Uterus (tissue), 4 donors: ENCODE data around the gene PSMD13. TPM values are rescaled to one million over a fixed set of nuclear protein-coding genes. Genes with fewer than 3 reads are reported as not detected.

Experiments used
- DNase-seq, 2 donors: peaks; one replicate each; pipeline ENCODE4 v3.0.0-alpha.2; 2019 to 2020
- H3K27ac ChIP-seq, 2 donors: fragments of 200-600 bp; sonication (generic); 1 replicate in 1 of 2; 2 replicates in 1 of 2; pipeline ENCODE4 v1.5.1; 2016 to 2018
- H3K27me3 ChIP-seq, 2 donors: fragments of 200-600 bp; sonication (generic); one replicate each; pipeline ENCODE4 v1.5.1; 2018 to 2019; ENCODE audit warnings: control low read depth in 1 of 2
- H3K36me3 ChIP-seq, 2 donors: fragments of 200-600 bp; sonication (generic); one replicate each; pipeline ENCODE4 v1.5.1; 2019; ENCODE audit warnings: control low read depth in 1 of 2
- H3K4me1 ChIP-seq, 2 donors: fragments of 200-600 bp; sonication (generic); one replicate each; pipeline ENCODE4 v1.5.1; 2018 to 2019; ENCODE audit warnings: control low read depth in 1 of 2
- H3K4me3 ChIP-seq, 2 donors: fragments of 200-600 bp; sonication (generic); 1 replicate in 1 of 2; 2 replicates in 1 of 2; pipeline ENCODE4 v1.5.1; 2018 to 2019; ENCODE audit warnings: mild to moderate bottlenecking in 1 of 2
- H3K9me3 ChIP-seq, 2 donors: fragments of 200-600 bp; sonication (generic); one replicate each; pipeline ENCODE4 v1.5.1; 2019; ENCODE audit warnings: control low read depth in 1 of 2
- POLR2A ChIP-seq, 2 donors: fragments of 450-650 bp; IDR thresholded peaks; one replicate each; pipeline ENCODE4 v1.6.1; 2016; ENCODE audit warnings: antibody characterized with exemption in 2 of 2, mild to moderate bottlenecking in 1 of 2, moderate library complexity in 1 of 2
- intact Hi-C: fragments of 100-400 bp; cut with DNase I; formaldehyde crosslinking; loops from one replicate; pipeline ENCODE4 v1.15.1; 2023; ENCODE audit warnings: low total_unique reads
- total RNA-seq, 4 donors: library from RNA; depleted of rRNA in 3 of 4; stranded (reverse); fragments of >200 nt in 3 of 4; gene quantifications; one replicate each; pipeline versions ENCODE4 v1.1.0 to v1.2.4, GENCODE V29; 2014 to 2023
- TF ChIP-seq, protein P1 (sequence below), 4 experiments: fragments of 200-600 bp in 2 of 4; fragments of 450-650 bp in 2 of 4; sonication (generic) in 2 of 4; IDR thresholded peaks; one replicate each; pipeline ENCODE4 v1.5.1; 2016 to 2019; ENCODE audit warnings: antibody characterized with exemption in 4 of 4, mild to moderate bottlenecking in 2 of 4, moderate library complexity in 1 of 4
- donor health status: DM: yes; HTN: yes; CAD: no.

PSMD13 gene
- total RNA-seq, 4 donors from 2014 or later: 17.9 to 94.3 (median 78.2) TPM

GRCh38 chr11:244376-244775 lies 7.6 kb downstream of the PSMD13 start:
- TF ChIP-seq, protein P1, sequence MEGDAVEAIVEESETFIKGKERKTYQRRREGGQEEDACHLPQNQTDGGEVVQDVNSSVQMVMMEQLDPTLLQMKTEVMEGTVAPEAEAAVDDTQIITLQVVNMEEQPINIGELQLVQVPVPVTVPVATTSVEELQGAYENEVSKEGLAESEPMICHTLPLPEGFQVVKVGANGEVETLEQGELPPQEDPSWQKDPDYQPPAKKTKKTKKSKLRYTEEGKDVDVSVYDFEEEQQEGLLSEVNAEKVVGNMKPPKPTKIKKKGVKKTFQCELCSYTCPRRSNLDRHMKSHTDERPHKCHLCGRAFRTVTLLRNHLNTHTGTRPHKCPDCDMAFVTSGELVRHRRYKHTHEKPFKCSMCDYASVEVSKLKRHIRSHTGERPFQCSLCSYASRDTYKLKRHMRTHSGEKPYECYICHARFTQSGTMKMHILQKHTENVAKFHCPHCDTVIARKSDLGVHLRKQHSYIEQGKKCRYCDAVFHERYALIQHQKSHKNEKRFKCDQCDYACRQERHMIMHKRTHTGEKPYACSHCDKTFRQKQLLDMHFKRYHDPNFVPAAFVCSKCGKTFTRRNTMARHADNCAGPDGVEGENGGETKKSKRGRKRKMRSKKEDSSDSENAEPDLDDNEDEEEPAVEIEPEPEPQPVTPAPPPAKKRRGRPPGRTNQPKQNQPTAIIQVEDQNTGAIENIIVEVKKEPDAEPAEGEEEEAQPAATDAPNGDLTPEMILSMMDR (IDR thresholded peaks at IDR 0.05): no peak
- no peak for TF ChIP-seq POLR2A (IDR thresholded peaks at IDR 0.05)
- no peaks in the 10 kb centered on the region for H3K36me3 ChIP-seq
- intact Hi-C loops: no loop called here
- H3K9me3 ChIP-seq: no peaks in the 10 kb centered on the region
- no peaks in the 10 kb centered on the region for H3K4me1 ChIP-seq
- H3K27me3 ChIP-seq: no peaks in the 10 kb centered on the region
- no peak for DNase-seq
- no peak overlapping the region for H3K27ac ChIP-seq
- H3K4me3 ChIP-seq: no peak overlapping the region

GRCh38 chr11:249062-249461 lies 12.3 kb downstream of the PSMD13 start:
- no peak overlapping the region for H3K4me3 ChIP-seq
- TF ChIP-seq, protein P1 (IDR thresholded peaks at IDR 0.05): no peak
- no peak for TF ChIP-seq POLR2A (IDR thresholded peaks at IDR 0.05)
- intact Hi-C loops: no loop called here
- H3K36me3 ChIP-seq: no peaks in the 10 kb centered on the region
- H3K27me3 ChIP-seq: no peaks in the 10 kb centered on the region
- no peaks in the 10 kb centered on the region for H3K9me3 ChIP-seq
- DNase-seq: no peak
- no peaks in the 10 kb centered on the region for H3K4me1 ChIP-seq
- no peak overlapping the region for H3K27ac ChIP-seq

DNA sequence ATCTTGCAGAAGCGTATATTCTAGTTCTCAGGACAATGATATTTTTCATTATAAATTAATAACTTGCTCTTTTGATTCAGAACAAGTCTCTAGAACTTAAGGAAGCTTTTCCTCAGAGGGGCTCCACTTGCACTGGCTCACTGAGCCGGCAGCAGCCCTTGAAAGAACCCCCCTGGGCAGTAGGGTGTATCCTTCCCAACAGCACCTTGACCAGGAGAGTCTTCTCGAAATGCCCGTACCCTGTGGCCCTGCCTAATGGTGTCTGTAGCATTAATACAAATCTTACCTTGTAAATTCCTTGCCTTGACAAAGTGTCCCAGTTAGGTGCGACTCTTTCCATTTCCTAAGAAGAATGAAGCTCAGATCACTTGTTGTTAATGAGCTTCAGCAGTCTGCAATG lies 13.5 kb downstream of the PSMD13 start:
- TF ChIP-seq POLR2A (IDR thresholded peaks at IDR 0.05): no peak
- TF ChIP-seq, protein P1 (IDR thresholded peaks at IDR 0.05): no peak
- no peaks in the 10 kb centered on the region for H3K9me3 ChIP-seq
- intact Hi-C loops: no loop called here
- no peaks in the 10 kb centered on the region for H3K36me3 ChIP-seq
- no peak overlapping the region for H3K27ac ChIP-seq
- H3K4me3 ChIP-seq: no peak overlapping the region
- H3K4me1 ChIP-seq: no peaks in the 10 kb centered on the region
- DNase-seq: no peak
- no peaks in the 10 kb centered on the region for H3K27me3 ChIP-seq

GRCh38 chr11:250740-251299 lies 14.0 kb downstream of the PSMD13 start:
- H3K36me3 ChIP-seq: no peaks in the 10 kb centered on the region

DNA sequence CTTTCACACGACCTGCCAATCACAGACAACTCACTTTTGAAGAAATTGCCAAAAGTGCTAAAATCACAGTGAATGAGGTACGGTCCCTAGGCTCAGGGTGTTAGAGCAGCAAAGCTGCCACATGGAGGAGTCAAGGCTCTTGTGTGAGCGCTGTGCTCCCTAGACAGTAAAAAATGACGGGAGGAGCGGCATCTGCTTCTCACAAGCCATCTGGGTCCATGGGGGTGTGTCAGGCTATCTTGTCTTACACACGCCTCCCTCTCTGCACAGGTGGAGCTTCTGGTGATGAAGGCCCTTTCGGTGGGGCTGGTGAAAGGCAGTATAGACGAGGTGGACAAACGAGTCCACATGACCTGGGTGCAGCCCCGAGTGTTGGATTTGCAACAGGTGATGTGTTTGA lies 14.8 kb downstream of the PSMD13 start:
- TF ChIP-seq POLR2A (IDR thresholded peaks at IDR 0.05): no peak
- TF ChIP-seq, protein P1 (IDR thresholded peaks at IDR 0.05): no peak
- no peaks in the 10 kb centered on the region for H3K4me1 ChIP-seq
- intact Hi-C loops: no loop called here
- H3K36me3 ChIP-seq: no peaks in the 10 kb centered on the region
- H3K9me3 ChIP-seq: no peaks in the 10 kb centered on the region
- H3K27ac ChIP-seq: no peak overlapping the region
- H3K4me3 ChIP-seq: no peak overlapping the region
- H3K27me3 ChIP-seq: no peaks in the 10 kb centered on the region
- DNase-seq: no peak

More at GRCh38 chr11:250740-251299, 14.0 kb downstream of the PSMD13 start:
- peak in 1 of 2 donors; percentile 46 for DNase-seq
- no peaks in the 10 kb centered on the region for H3K27me3 ChIP-seq
- no peak overlapping the region for H3K27ac ChIP-seq
- TF ChIP-seq, protein P1 (IDR thresholded peaks at IDR 0.05): peak; percentile 39 to 49 (median 42)
- no peak for TF ChIP-seq POLR2A (IDR thresholded peaks at IDR 0.05)
- no peak overlapping the region for H3K4me3 ChIP-seq
- intact Hi-C loops: no loop called here
- H3K9me3 ChIP-seq: no peaks in the 10 kb centered on the region
- no peaks in the 10 kb centered on the region for H3K4me1 ChIP-seq
